GM10847 (cell line): Measurements from ENCODE around the gene LMTK2.

ENCODE experiments used
- POLR2A ChIP-seq: IDR thresholded peaks from 2 replicates; pipeline ENCODE4 v1.6.1; 2011; ENCODE audit not compliant: insufficient read length; ENCODE audit errors: extremely low read depth

Gene LMTK2

GRCh38 chr7:98106647-98107312 is at the start of gene LMTK2:
TSS of gene LMTK2 (plus strand) at chr7:98106862. CDS start at chr7:98107178, 316 bp downstream.
- TF ChIP-seq POLR2A: peak; percentile 93

GRCh38 chr7:98057157-98057556 is 49.5 kb upstream of the LMTK2 start:
- no peak for TF ChIP-seq POLR2A

GRCh38 chr7:98058186-98058585 is 48.5 kb upstream of the LMTK2 start:
- no peak for TF ChIP-seq POLR2A

DNA sequence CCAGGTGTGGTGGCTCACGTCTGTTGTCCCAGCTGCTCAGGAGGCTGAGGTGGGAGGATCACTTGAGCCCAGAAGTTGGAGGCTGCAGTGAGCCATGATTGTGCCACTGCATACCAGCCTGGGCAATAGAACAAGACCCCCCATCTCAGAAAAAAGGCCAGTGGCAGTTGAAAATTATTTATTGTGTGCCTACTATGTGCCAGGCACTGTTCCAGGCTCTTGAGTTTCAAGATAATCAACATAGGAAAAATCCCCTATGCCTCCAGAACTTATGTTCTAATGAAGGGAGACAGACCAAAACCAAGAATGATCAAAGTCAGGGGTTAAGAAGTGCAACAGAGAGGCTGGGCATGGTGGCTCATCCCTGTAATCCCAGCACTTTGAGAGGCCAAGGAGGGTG is 42.4 kb upstream of the LMTK2 start:
- no peak for TF ChIP-seq POLR2A

DNA sequence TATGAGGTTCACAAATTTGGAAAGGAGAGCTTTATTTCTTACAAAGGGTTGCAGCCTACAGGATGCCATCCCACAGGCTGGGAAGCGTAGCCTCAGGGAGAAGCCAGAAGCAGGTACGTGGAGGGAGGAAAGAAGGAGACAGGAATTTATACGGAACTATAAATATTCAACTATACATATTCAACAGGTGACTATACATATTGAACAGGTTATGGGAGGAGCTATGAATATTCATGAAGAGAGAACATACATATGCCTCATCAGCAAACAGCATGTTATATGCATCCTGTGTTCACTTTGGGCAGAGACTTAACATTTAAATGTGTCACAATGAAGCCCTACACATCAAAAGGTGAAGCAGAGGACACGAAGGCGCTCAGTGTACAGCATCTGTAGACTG is 40.5 kb upstream of the LMTK2 start:
- no peak for TF ChIP-seq POLR2A

GRCh38 chr7:98066934-98067507 is 39.6 kb upstream of the LMTK2 start:
- TF ChIP-seq POLR2A: no peak

DNA sequence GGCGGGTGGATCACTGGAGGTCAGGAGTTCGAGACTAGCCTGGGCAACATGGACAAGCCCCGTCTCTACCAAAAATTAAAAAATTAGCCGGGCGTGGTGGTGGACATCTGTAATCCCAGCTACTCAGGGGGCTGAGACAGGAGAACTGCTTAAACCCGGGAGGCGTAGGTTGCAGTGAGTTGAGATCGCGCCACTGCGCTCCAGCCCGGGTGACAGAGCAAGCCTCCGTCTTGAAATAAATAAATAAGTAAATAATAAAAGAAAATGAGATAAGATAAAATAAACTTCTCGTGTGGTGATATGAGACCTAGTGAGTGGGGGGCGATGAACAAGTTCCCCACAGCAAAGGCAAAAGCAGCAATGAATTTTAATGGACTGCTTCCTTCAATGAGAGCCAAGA is 33.6 kb upstream of the LMTK2 start:
- no peak for TF ChIP-seq POLR2A

- no peak for TF ChIP-seq POLR2A
These were observed 30.9 kb upstream of the LMTK2 start for GRCh38 chr7:98075801-98076200.

- TF ChIP-seq POLR2A: no peak
These were observed 28.9 kb upstream of the LMTK2 start for GRCh38 chr7:98077762-98078161.

- no peak for TF ChIP-seq POLR2A
These were observed 28.3 kb upstream of the LMTK2 start for GRCh38 chr7:98078197-98078870.

DNA sequence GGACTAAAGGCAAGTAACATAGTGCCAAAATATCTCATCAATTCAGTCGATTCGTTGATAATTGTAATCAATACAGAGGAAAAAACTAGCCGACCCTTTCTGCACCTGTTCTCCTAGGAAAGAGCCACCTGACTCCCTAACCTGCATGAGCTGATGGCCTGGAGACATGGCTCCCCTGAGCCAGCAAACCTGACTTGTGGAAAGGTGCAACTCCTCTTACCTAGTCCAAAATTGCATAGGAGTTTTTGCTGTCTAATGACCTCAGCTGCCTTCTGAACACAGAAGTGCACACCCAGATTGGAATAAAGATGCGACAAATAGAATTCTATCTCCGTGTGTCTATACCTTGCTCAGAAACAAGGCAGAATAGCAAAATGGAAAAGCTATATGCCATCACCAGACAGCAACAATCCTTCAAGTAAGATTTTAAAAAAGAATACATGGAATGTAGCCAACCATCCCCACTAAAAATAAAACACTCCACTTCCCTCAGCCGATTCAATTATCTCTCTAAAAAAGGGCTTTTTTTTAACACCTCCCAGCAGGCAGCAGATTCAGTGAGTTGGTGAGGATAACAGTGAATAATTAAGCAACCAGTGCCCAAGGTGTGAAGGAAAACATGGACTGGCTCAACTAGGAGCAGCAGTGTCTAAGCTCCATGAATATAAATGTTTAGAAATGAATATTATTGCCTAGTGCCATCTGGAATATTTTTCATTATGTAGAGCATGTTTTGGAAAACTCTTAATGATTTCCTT is 26.6 kb upstream of the LMTK2 start:
- no peak for TF ChIP-seq POLR2A

DNA sequence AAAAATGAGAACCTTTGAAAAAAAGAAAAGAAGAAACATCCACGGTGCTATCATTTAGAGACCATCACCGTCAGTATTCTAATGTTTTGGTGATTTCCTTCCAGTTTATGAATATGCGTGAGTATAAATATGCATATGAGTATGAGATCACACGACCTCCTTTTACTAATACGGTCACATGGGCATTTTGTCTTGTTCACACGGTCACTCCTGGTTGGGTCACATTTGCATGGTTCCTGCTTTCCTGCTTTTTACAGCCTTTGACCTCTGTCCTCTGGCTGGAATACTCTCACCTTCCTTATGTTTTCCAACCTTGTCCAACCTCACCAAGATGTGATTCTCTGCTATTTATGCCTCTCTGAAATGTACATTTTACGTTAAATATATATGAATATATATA is 25.3 kb upstream of the LMTK2 start:
- TF ChIP-seq POLR2A: no peak

- no peak for TF ChIP-seq POLR2A
These were observed 22.0 kb upstream of the LMTK2 start for GRCh38 chr7:98084631-98085030.

DNA sequence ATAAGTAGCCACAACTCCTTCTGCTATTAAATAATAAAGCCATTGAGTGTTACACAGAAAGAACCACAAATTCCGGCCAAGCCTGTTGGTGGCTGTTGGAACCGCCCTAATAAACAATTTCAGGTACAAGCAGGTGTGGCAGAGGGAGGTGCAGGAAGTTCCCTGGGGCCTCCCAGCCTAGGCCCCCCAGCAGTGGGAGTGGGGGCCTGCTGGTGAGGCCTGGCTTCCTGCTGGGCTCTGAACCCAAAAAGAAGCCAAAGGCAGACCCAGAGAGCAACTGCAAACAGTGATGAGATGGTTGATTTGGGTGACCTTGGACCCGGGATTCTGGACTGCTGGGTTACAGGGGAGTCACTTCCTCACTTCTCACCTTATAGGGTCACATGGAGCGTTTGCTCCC is 21.0 kb upstream of the LMTK2 start:
- TF ChIP-seq POLR2A: no peak

DNA sequence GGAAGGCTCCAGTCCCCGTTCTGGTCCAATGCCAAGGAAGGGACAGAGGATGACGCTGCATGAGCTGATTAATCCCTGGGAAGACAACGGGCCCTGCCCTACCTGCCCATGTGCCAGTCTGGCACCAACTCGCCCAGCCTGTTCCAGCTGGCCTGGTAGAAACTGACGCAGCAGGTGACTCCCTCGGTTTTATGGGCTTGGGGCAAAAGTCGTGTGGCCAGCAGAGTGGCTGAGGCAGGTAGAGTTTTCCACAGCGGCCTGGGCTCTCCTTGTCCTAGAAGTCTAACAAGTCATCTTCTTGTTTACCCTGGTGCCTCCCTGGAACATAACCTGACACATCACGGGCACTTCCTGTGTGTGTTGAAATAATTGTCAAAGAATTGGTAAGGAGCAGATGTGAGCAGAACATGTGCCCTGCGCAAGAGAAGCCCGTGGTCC is 20.4 kb upstream of the LMTK2 start:
- no peak for TF ChIP-seq POLR2A

GRCh38 chr7:98088109-98088508 is 18.6 kb upstream of the LMTK2 start:
- no peak for TF ChIP-seq POLR2A
